Heart left ventricle (tissue), 16 donors: Measurements from ENCODE around the gene SPOCK1. TPM values are rescaled to one million over a fixed set of nuclear protein-coding genes. Genes with fewer than 3 reads are reported as not detected.

Experiments
- ATAC-seq, 4 donors: fragments of 200-7000 bp; cut with Tn5 transposase; one replicate each; pipeline ENCODE4 v1.9.1; 2020 to 2022; ENCODE audit warnings: moderate library complexity in 4 of 4, mild to moderate bottlenecking in 3 of 4, moderate number of reproducible peaks in 1 of 4
- DNase-seq, 5 donors: peaks; one replicate each; pipeline ENCODE4 v3.0.0-alpha.2; 2020
- H3K27ac ChIP-seq, 12 donors: fragments of 200-600 bp; sonication (generic) in 4 of 12; one replicate each; pipeline versions ENCODE4 v1.5.0 to v1.8.0; 2016 to 2022; ENCODE audit warnings: mild to moderate bottlenecking in 2 of 12
- H3K27me3 ChIP-seq, 9 donors: fragments of 200-600 bp; sonication (generic) in 2 of 9; one replicate each; pipeline versions ENCODE4 v1.5.1 to v1.8.0; 2016 to 2022; ENCODE audit warnings: mild to moderate bottlenecking in 3 of 9
- H3K36me3 ChIP-seq, 9 donors: fragments of 200-600 bp; sonication (generic) in 2 of 9; one replicate each; pipeline versions ENCODE4 v1.5.0 to v1.8.0; 2018 to 2022; ENCODE audit warnings: mild to moderate bottlenecking in 2 of 9
- H3K4me1 ChIP-seq, 12 donors: fragments of 200-600 bp; sonication (generic) in 4 of 12; one replicate each; pipeline versions ENCODE4 v1.5.0 to v1.8.0; 2016 to 2022; ENCODE audit warnings: mild to moderate bottlenecking in 3 of 12
- H3K4me3 ChIP-seq, 12 donors: fragments of 200-600 bp; sonication (generic) in 4 of 12; one replicate each; pipeline versions ENCODE4 v1.5.0 to v1.8.0; 2017 to 2022; ENCODE audit warnings: mild to moderate bottlenecking in 9 of 12, moderate library complexity in 4 of 12
- H3K9me3 ChIP-seq, 12 donors: fragments of 200-600 bp; sonication (generic) in 4 of 12; one replicate each; pipeline versions ENCODE4 v1.5.0 to v1.8.0; 2016 to 2022; ENCODE audit warnings: mild to moderate bottlenecking in 1 of 12
- POLR2A ChIP-seq, 2 donors: fragments of 450-650 bp; IDR thresholded peaks; one replicate each; pipeline ENCODE4 v1.6.1; 2017; ENCODE audit warnings: antibody characterized with exemption in 2 of 2, mild to moderate bottlenecking in 2 of 2, moderate library complexity in 2 of 2
- WGBS, 4 donors: extraction: QIAGEN DNeasy Blood & Tissue Kit in 2 of 4; methylation state at CpG; one replicate each; pipeline versions ENCODE4 v1.1.5 to v1.1.7; 2013 to 2018; 5-methylcytosine and 5-hydroxymethylcytosine counted together
- intact Hi-C, 10 donors: fragments of 100-400 bp; cut with DNase I; formaldehyde crosslinking; loops; one replicate each; pipeline versions ENCODE4 v1.11.1 to v1.14.2; 2022
- polyA plus RNA-seq, 2 donors: library from polyadenylated mRNA; stranded (reverse); fragments of 200-250 nt; gene quantifications; one replicate each; pipeline ENCODE4 v1.2.3, GENCODE V29; 2013
- total RNA-seq, 9 donors: library from RNA; depleted of rRNA in 2 of 9; stranded (reverse); fragments of >200 nt in 2 of 9; fragmentation: NEBNext Ultra II Directional in 3 of 9; extraction: Animal tissue kit (Norgen Biotek cat#: 25700) in 3 of 9; gene quantifications; one replicate each; pipeline versions ENCODE4 v1.1.0 to v1.2.4, GENCODE V29; 2016 to 2023
- TF ChIP-seq, protein P1 (sequence below), 12 donors: fragments of 200-600 bp; sonication (generic) in 4 of 12; IDR thresholded peaks; one replicate each; pipeline versions ENCODE4 v1.5.0 to v1.8.0; 2018 to 2022; ENCODE audit warnings: antibody characterized with exemption in 12 of 12, mild to moderate bottlenecking in 5 of 12
- donor health status: ischemic (EF 13 %, LVEDD 7.1; RV severe dilation, severe dysfunction).
- donor health status: healthy with polysubstance abuse.
- donor health status: DM: no; HTN: yes; CAD: no.
- donor health status: DM: no; HTN: no; CAD: no.
- donor health status: ischemic (EF 25% LVEDD 6.9; RV normal size, moderate dysfunction).
- donor health status: ischemic (EF 25% LVEDD 5.7; RV mildly dilated, moderate dysfunction).
- donor health status: healthy.
- donor health status: DM: yes; HTN: yes; CAD: no.
- donor health status: ischemic (EF 35%, LVEDD 5.7; RV mildly dilated, moderate dysfunction).
- donor health status: nonischemic (EF 11% LVEDD 7.7; RV severe dilation, severe dysfunction).
- donor health status: DM: yes; HTN: yes; CAD: no.
- donor health status: PGD.
- donor health status: ischemic (EF 29% LVEDD 5.4; RV normal size, mild dysfunction).
- donor health status: nonischemic (EF 23%, LVEDD 6.1; RV moderate dilation, normal function).

SPOCK1 gene
- total and polyA plus RNA-seq, 11 donors = 7.8 to 51.2 (median 19.9) TPM

- Histone ChIP-seq H3K4me3 (no peak overlapping the region), H3K27me3 (no peaks in the 10 kb centered on the region), H3K4me1 (peaks cover 0 to 6% (median 0%) of the 10 kb centered on the region in 12 donors), H3K27ac (no peak overlapping the region), H3K9me3 (peaks cover 0 to 2% (median 0%) of the 10 kb centered on the region in 12 donors), H3K36me3 (no peaks in the 10 kb centered on the region)
- DNase-seq (no peak), ATAC-seq (no peak)
- TF ChIP-seq POLR2A (IDR thresholded peaks at IDR 0.05) = no peak
- intact Hi-C loops = no loop called here
- 84 to 91% (median 87%) methylated on average over 2 of the region's 2 CpGs for WGBS, 4 donors
These were observed 253.7 kb downstream of the SPOCK1 start for GRCh38 chr5:137245438-137245837.

DNA sequence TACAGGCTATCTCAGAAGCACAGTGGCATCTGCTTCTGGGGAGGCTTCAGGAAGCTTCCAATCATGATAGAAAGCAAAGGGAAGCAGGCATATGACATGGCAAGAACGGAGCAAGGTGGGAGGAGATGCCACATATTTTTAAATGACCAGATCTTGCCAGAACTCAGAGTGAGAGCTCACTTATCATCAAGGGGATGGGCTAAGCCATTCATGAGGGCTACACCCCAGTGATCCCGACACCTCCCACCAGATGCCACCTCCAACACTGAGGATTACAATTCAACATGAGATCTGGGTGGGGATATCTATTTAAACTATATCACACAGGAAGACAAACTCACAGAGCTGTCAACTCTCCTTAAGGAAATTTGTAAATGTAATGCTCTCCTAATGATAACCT, 258.8 kb downstream of the SPOCK1 start:
- H3K36me3 ChIP-seq = no peaks in the 10 kb centered on the region
- H3K4me3 ChIP-seq = no peak overlapping the region
- no peak for DNase-seq
- no peak overlapping the region for H3K27ac ChIP-seq
- no peak for ATAC-seq
- H3K27me3 ChIP-seq = no peaks in the 10 kb centered on the region
- 61 to 73% (median 70%) methylated on average over 2 of the region's 2 CpGs for WGBS, 4 donors
- H3K4me1 ChIP-seq = no peaks in the 10 kb centered on the region
- TF ChIP-seq POLR2A (IDR thresholded peaks at IDR 0.05) = no peak
- TF ChIP-seq, protein P1, sequence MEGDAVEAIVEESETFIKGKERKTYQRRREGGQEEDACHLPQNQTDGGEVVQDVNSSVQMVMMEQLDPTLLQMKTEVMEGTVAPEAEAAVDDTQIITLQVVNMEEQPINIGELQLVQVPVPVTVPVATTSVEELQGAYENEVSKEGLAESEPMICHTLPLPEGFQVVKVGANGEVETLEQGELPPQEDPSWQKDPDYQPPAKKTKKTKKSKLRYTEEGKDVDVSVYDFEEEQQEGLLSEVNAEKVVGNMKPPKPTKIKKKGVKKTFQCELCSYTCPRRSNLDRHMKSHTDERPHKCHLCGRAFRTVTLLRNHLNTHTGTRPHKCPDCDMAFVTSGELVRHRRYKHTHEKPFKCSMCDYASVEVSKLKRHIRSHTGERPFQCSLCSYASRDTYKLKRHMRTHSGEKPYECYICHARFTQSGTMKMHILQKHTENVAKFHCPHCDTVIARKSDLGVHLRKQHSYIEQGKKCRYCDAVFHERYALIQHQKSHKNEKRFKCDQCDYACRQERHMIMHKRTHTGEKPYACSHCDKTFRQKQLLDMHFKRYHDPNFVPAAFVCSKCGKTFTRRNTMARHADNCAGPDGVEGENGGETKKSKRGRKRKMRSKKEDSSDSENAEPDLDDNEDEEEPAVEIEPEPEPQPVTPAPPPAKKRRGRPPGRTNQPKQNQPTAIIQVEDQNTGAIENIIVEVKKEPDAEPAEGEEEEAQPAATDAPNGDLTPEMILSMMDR (IDR thresholded peaks at IDR 0.05) = no peak
- peaks cover 0 to 10% (median 0%) of the 10 kb centered on the region in 12 donors for H3K9me3 ChIP-seq
- intact Hi-C loops = no loop called here

GRCh38 chr5:137236849-137237507, 262.1 kb downstream of the SPOCK1 start:
- Histone ChIP-seq H3K27me3 (no peaks in the 10 kb centered on the region), H3K4me3 (no peak overlapping the region), H3K9me3 (peaks cover 0 to 10% (median 0%) of the 10 kb centered on the region in 12 donors), H3K36me3 (no peaks in the 10 kb centered on the region), H3K4me1 (no peaks in the 10 kb centered on the region), H3K27ac (no peak overlapping the region)
- WGBS, 4 donors = 91 to 94% (median 93%) methylated on average over 5 of the region's 5 CpGs
- TF ChIP-seq POLR2A (IDR thresholded peaks at IDR 0.05) = no peak
- TF ChIP-seq, protein P1 (IDR thresholded peaks at IDR 0.05) = no peak
- intact Hi-C loops = no loop called here
- ATAC-seq = no peak
- no peak for DNase-seq

DNA sequence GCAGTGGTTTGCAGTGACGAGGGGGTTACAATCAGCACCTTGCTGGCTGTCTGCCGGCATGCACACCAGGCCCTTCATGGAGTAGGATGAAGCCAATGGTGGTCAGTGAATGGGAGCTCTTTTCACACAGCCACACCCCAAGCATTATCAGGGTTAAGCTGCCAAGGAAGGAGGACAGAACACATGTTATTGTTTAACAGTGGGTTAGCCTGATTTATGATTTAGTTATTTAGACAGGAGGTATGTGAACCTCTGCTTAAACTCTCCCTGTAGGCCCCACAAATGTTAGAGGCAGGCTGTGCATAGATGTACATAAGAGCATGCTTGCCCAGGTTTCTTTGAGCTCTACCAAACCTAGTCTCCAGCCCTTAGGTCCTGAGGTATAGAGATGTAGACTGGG, 262.9 kb downstream of the SPOCK1 start:
- no peak for ATAC-seq
- no peak for DNase-seq
- no peaks in the 10 kb centered on the region for H3K27me3 ChIP-seq
- H3K36me3 ChIP-seq = no peaks in the 10 kb centered on the region
- peaks cover 0 to 10% (median 0%) of the 10 kb centered on the region in 12 donors for H3K9me3 ChIP-seq
- H3K27ac ChIP-seq = no peak overlapping the region
- intact Hi-C loops = no loop called here
- TF ChIP-seq, protein P1 (IDR thresholded peaks at IDR 0.05) = no peak
- no peak for TF ChIP-seq POLR2A (IDR thresholded peaks at IDR 0.05)
- WGBS, 4 donors = 44 to 63% (median 57%) methylated on average over 2 of the region's 2 CpGs
- no peak overlapping the region for H3K4me3 ChIP-seq
- H3K4me1 ChIP-seq = no peaks in the 10 kb centered on the region
